H9 (cell line): ENCODE measurements around the gene CLEC20A. TPM values are rescaled to one million over a fixed set of nuclear protein-coding genes. Genes with fewer than 3 reads are reported as not detected.

ENCODE experiments used
- DNase-seq: peaks from one replicate; pipeline ENCODE4 v3.0.0-alpha.2; 2017
- H2AFZ ChIP-seq: one replicate; pipeline ENCODE4 v1.6.1; 2013; ENCODE audit warnings: mild to moderate bottlenecking, low read length, control low read depth, moderate library complexity
- H2AK5ac ChIP-seq: 2 replicates; pipeline ENCODE4 v1.6.1; 2013; ENCODE audit warnings: low read length, control low read depth, mixed read lengths; ENCODE audit not compliant: insufficient read length
- H2BK120ac ChIP-seq: one replicate; pipeline ENCODE4 v1.6.1; 2013; ENCODE audit warnings: low read depth, mild to moderate bottlenecking, low read length, control low read depth, inconsistent platforms; ENCODE audit not compliant: poor library complexity, severe bottlenecking
- H2BK12ac ChIP-seq: 2 replicates; pipeline ENCODE4 v1.6.1; 2013; ENCODE audit warnings: low read length, control low read depth, mixed read lengths, low read depth; ENCODE audit not compliant: insufficient read length
- H2BK15ac ChIP-seq: 2 replicates; pipeline ENCODE4 v1.6.1; 2013; ENCODE audit warnings: low read depth, low read length, control low read depth
- H2BK20ac ChIP-seq: one replicate; pipeline ENCODE4 v1.6.1; 2013; ENCODE audit warnings: low read depth, mild to moderate bottlenecking, low read length, control low read depth, inconsistent platforms; ENCODE audit not compliant: poor library complexity, severe bottlenecking
- H2BK5ac ChIP-seq: 2 replicates; pipeline ENCODE4 v1.6.1; 2013; ENCODE audit warnings: low read length, control low read depth, mixed read lengths; ENCODE audit not compliant: insufficient read length
- H3K14ac ChIP-seq: 2 replicates; pipeline ENCODE4 v1.6.1; 2013; ENCODE audit warnings: low read length, control low read depth; ENCODE audit not compliant: insufficient read depth
- H3K18ac ChIP-seq: 2 replicates; pipeline ENCODE4 v1.6.1; 2013; ENCODE audit warnings: low read depth, mild to moderate bottlenecking, mixed read lengths, low read length, control low read depth; ENCODE audit not compliant: insufficient read length
- H3K23ac ChIP-seq: 2 replicates; pipeline ENCODE4 v1.6.1; 2013; ENCODE audit warnings: low read length, control low read depth, mixed read lengths, low read depth; ENCODE audit not compliant: insufficient read length
- H3K23me2 ChIP-seq: 2 replicates; pipeline ENCODE4 v1.6.1; 2013; ENCODE audit warnings: low read depth, mild to moderate bottlenecking, mixed read lengths, low read length, control low read depth; ENCODE audit not compliant: insufficient read length, poor library complexity, severe bottlenecking
- H3K27ac ChIP-seq: 2 replicates; pipeline ENCODE4 v1.5.1; 2013; ENCODE audit warnings: low read length, control low read depth, mixed read lengths, low read depth; ENCODE audit not compliant: insufficient read length
- H3K27me3 ChIP-seq: 2 replicates; pipeline ENCODE4 v1.6.1; 2013; ENCODE audit warnings: low read length, control low read depth, inconsistent platforms; ENCODE audit not compliant: insufficient read depth
- H3K4ac ChIP-seq: 2 replicates; pipeline ENCODE4 v1.6.1; 2013; ENCODE audit warnings: low read depth, mild to moderate bottlenecking, control low read depth, inconsistent platforms, low read length, moderate library complexity
- H3K4me1 ChIP-seq: 2 replicates; pipeline ENCODE4 v1.6.1; 2013; ENCODE audit warnings: low read length, control low read depth, inconsistent platforms; ENCODE audit not compliant: insufficient read depth
- H3K4me2 ChIP-seq: 2 replicates; pipeline ENCODE4 v1.6.1; 2013; ENCODE audit warnings: low read length, control low read depth, mixed read lengths; ENCODE audit not compliant: insufficient read length, insufficient read depth
- H3K56ac ChIP-seq: 2 replicates; pipeline ENCODE4 v1.6.1; 2013; ENCODE audit warnings: low read depth, mild to moderate bottlenecking, mixed read lengths, low read length, control low read depth; ENCODE audit not compliant: insufficient read length
- H3K79me1 ChIP-seq: 2 replicates; pipeline ENCODE4 v1.6.1; 2013; ENCODE audit warnings: low read depth, mild to moderate bottlenecking, moderate library complexity, low read length, control low read depth, inconsistent platforms; ENCODE audit not compliant: insufficient read depth, poor library complexity, severe bottlenecking
- H3K79me2 ChIP-seq: 2 replicates; pipeline ENCODE4 v1.6.1; 2013; ENCODE audit warnings: low read length, control low read depth, inconsistent platforms; ENCODE audit not compliant: insufficient read depth
- H3K9ac ChIP-seq: 2 replicates; pipeline ENCODE4 v1.6.1; 2013; ENCODE audit warnings: low read length, control low read depth, mixed read lengths; ENCODE audit not compliant: insufficient read length; ENCODE audit errors: extremely low read depth
- H3K9me3 ChIP-seq: one replicate; pipeline ENCODE4 v1.6.1; 2013; ENCODE audit warnings: low read depth, low read length, inconsistent platforms; ENCODE audit not compliant: control insufficient read depth
- H3T11ph ChIP-seq: one replicate; pipeline ENCODE4 v1.6.1; 2013; ENCODE audit warnings: mild to moderate bottlenecking, low read length, control low read depth, inconsistent platforms
- H4K20me1 ChIP-seq: one replicate; pipeline ENCODE4 v1.6.1; 2013; ENCODE audit not compliant: control insufficient read depth, insufficient read length, insufficient read depth
- H4K5ac ChIP-seq: 2 replicates; pipeline ENCODE4 v1.6.1; 2013; ENCODE audit warnings: low read depth, mild to moderate bottlenecking, mixed read lengths, low read length, control low read depth; ENCODE audit not compliant: insufficient read length
- H4K8ac ChIP-seq: replicated peaks from 2 replicates; pipeline ENCODE4 v1.6.1; 2013; ENCODE audit warnings: low read length, control low read depth, mixed read lengths, low read depth; ENCODE audit not compliant: insufficient read length
- H4K91ac ChIP-seq: 2 replicates; pipeline ENCODE4 v1.6.1; 2013; ENCODE audit warnings: low read depth, mild to moderate bottlenecking, moderate library complexity, mixed read lengths, low read length, control low read depth; ENCODE audit not compliant: insufficient read length
- H3K27ac Mint-ChIP-seq, 3 experiments: 2 replicates in 2 of 3; 3 replicates in 1 of 3; pipeline ENCODE4 v1.8.0; 2020 to 2021; ENCODE audit warnings: mixed read lengths in 3 of 3, mild to moderate bottlenecking in 1 of 3, moderate library complexity in 1 of 3
- H3K27me3 Mint-ChIP-seq: 2 replicates; pipeline ENCODE4 v1.8.0; 2021; ENCODE audit warnings: low read depth, mild to moderate bottlenecking, moderate library complexity, mixed read lengths
- H3K36me3 Mint-ChIP-seq, 3 experiments: 2 replicates in 2 of 3; 3 replicates in 1 of 3; pipeline ENCODE4 v1.8.0; 2020 to 2021; ENCODE audit warnings: low read depth in 3 of 3, mixed read lengths in 3 of 3; ENCODE audit not compliant: insufficient read depth in 1 of 3
- H3K4me1 Mint-ChIP-seq, 2 experiments: 2 replicates each; pipeline ENCODE4 v1.8.0; 2020; ENCODE audit warnings: mixed read lengths in 2 of 2
- H3K4me3 Mint-ChIP-seq, 2 experiments: 2 replicates in 1 of 2; 3 replicates in 1 of 2; pipeline ENCODE4 v1.8.0; 2020 to 2021; ENCODE audit warnings: mild to moderate bottlenecking in 2 of 2, mixed read lengths in 2 of 2, moderate library complexity in 1 of 2
- H3K9me3 Mint-ChIP-seq, 2 experiments: 2 replicates in 1 of 2; 3 replicates in 1 of 2; pipeline ENCODE4 v1.8.0; 2020; ENCODE audit warnings: mild to moderate bottlenecking in 2 of 2, mixed read lengths in 2 of 2, moderate library complexity in 1 of 2
- WGBS: extraction: QIAGEN DNeasy Blood & Tissue Kit; methylation state at CpG from one replicate; pipeline ENCODE4 v1.1.7; 2013; ENCODE audit warnings: missing lambda C conversion rate, low lambda C conversion rate, mixed read lengths; ENCODE audit not compliant: insufficient read length; ENCODE audit errors: extremely low coverage; 5-methylcytosine and 5-hydroxymethylcytosine counted together
- total RNA-seq: library from RNA; stranded (reverse); gene quantifications from 2 replicates; pipeline ENCODE4 v1.2.1, GENCODE V29; 2021
- TF ChIP-seq, protein P1 (sequence below): fragments of 200-600 bp; sonication (generic); conservative IDR thresholded peaks from 3 replicates; pipeline ENCODE4 v1.8.0; 2021; ENCODE audit warnings: antibody characterized with exemption, mild to moderate bottlenecking

CLEC20A gene
- total RNA-seq, 1 experiment from 2014 or later = not detected

DNA sequence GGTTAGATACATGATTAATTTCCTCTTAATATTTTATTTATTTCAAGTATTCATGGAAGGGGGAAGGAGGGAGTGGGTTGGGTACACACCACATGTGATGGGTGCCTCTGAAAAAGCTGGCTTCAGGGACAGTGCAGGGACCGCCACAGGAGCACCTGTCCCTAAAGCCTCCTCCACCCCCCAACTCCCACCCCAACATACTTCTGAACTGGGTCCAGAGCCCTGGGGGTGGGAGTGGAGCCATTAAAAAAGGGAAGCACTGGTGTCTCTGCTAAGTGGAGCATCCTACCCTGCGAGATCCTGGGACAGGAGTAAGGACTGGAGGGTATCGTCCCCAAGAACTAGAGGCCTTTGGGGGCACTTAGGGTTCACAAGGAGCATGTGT lies 5.6 kb upstream of the CLEC20A start:
- H2AK5ac ChIP-seq = no peak overlapping the region
- H3T11ph ChIP-seq = no peak overlapping the region
- H3K14ac ChIP-seq = no peak overlapping the region
- H3K27ac Mint-ChIP-seq = no peak overlapping the region
- H3K79me1 ChIP-seq = no peaks in the 10 kb centered on the region
- TF ChIP-seq, protein P1, sequence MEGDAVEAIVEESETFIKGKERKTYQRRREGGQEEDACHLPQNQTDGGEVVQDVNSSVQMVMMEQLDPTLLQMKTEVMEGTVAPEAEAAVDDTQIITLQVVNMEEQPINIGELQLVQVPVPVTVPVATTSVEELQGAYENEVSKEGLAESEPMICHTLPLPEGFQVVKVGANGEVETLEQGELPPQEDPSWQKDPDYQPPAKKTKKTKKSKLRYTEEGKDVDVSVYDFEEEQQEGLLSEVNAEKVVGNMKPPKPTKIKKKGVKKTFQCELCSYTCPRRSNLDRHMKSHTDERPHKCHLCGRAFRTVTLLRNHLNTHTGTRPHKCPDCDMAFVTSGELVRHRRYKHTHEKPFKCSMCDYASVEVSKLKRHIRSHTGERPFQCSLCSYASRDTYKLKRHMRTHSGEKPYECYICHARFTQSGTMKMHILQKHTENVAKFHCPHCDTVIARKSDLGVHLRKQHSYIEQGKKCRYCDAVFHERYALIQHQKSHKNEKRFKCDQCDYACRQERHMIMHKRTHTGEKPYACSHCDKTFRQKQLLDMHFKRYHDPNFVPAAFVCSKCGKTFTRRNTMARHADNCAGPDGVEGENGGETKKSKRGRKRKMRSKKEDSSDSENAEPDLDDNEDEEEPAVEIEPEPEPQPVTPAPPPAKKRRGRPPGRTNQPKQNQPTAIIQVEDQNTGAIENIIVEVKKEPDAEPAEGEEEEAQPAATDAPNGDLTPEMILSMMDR = no peak
- no peak overlapping the region for H2BK120ac ChIP-seq
- H2BK12ac ChIP-seq = no peak overlapping the region
- H2BK15ac ChIP-seq = no peak overlapping the region
- H3K4me1 Mint-ChIP-seq = peaks cover 6 to 13% of the 10 kb centered on the region in 2 experiments
- H3K4me3 Mint-ChIP-seq = no peak overlapping the region
- H4K91ac ChIP-seq = no peak overlapping the region
- H4K5ac ChIP-seq = no peak overlapping the region
- no peaks in the 10 kb centered on the region for H4K20me1 ChIP-seq
- H3K4ac ChIP-seq = no peak overlapping the region
- DNase-seq = no peak
- H3K27ac ChIP-seq = no peak overlapping the region
- WGBS = no CpG with 5 or more reads among the region's 3 CpGs
- H3K56ac ChIP-seq = no peak overlapping the region
- no peak overlapping the region for H3K18ac ChIP-seq
- no peak overlapping the region for H3K4me2 ChIP-seq
- no peaks in the 10 kb centered on the region; the same call in 1 of the 2 replicates for H3K27me3 Mint-ChIP-seq
- H2BK5ac ChIP-seq = no peak overlapping the region
- H4K8ac ChIP-seq = no peak overlapping the region
- no peaks in the 10 kb centered on the region for H3K9me3 ChIP-seq
- H2BK20ac ChIP-seq = no peak overlapping the region
- H3K79me2 ChIP-seq = no peaks in the 10 kb centered on the region
- no peak overlapping the region for H3K23ac ChIP-seq
- H3K23me2 ChIP-seq = no peaks in the 10 kb centered on the region
- no peaks in the 10 kb centered on the region for H3K36me3 Mint-ChIP-seq
- H3K4me1 ChIP-seq = no peaks in the 10 kb centered on the region
- H3K9ac ChIP-seq = no peak overlapping the region
- no peak overlapping the region for H2AFZ ChIP-seq
- H3K9me3 Mint-ChIP-seq = no peaks in the 10 kb centered on the region
- no peaks in the 10 kb centered on the region for H3K27me3 ChIP-seq
